Osteoblast (primary cell): ENCODE results near the gene RASAL2. TPM values are rescaled to one million over a fixed set of nuclear protein-coding genes. Genes with fewer than 3 reads are reported as not detected.

ENCODE experiments used
- DNase-seq: peaks from one replicate; pipeline ENCODE4 v3.0.0; 2011; ENCODE audit warnings: low spot score, mixed read lengths; ENCODE audit not compliant: insufficient read length; ENCODE audit errors: missing footprints
- H2AFZ ChIP-seq: 2 replicates; pipeline ENCODE4 v1.6.0; 2011; ENCODE audit warnings: mild to moderate bottlenecking, low read length
- H3K27ac ChIP-seq: 2 replicates; pipeline ENCODE4 v1.5.1; 2011; ENCODE audit warnings: mild to moderate bottlenecking, low read depth, low read length, moderate library complexity
- H3K27me3 ChIP-seq: 2 replicates; pipeline ENCODE4 v1.6.0; 2012; ENCODE audit warnings: mild to moderate bottlenecking, control low read depth, inconsistent platforms, low read length, moderate library complexity; ENCODE audit not compliant: insufficient read depth
- H3K36me3 ChIP-seq: 2 replicates; pipeline ENCODE4 v1.5.1; 2011; ENCODE audit warnings: mild to moderate bottlenecking, low read length, control low read depth, moderate library complexity; ENCODE audit not compliant: insufficient read depth
- H3K4me1 ChIP-seq: 2 replicates; pipeline ENCODE4 v1.5.1; 2011; ENCODE audit warnings: mild to moderate bottlenecking, low read length, control low read depth, moderate library complexity; ENCODE audit not compliant: insufficient read depth
- H3K4me2 ChIP-seq: 2 replicates; pipeline ENCODE4 v1.6.0; 2011; ENCODE audit warnings: mild to moderate bottlenecking, low read length; ENCODE audit not compliant: insufficient read depth
- H3K4me3 ChIP-seq: fragments of 200-600 bp; sonication (generic); 3 replicates; pipeline ENCODE4 v1.5.1; 2012; ENCODE audit warnings: mild to moderate bottlenecking, low read length, inconsistent platforms; ENCODE audit not compliant: insufficient read depth
- H3K79me2 ChIP-seq: 2 replicates; pipeline ENCODE4 v1.6.0; 2012; ENCODE audit warnings: mild to moderate bottlenecking, low read length, control low read depth, inconsistent platforms; ENCODE audit not compliant: insufficient read depth
- H3K9me3 ChIP-seq: 2 replicates; pipeline ENCODE4 v1.5.1; 2011; ENCODE audit warnings: low read depth, low read length, control low read depth
- H4K20me1 ChIP-seq: 2 replicates; pipeline ENCODE4 v1.6.0; 2012; ENCODE audit warnings: mild to moderate bottlenecking, low read length, control low read depth; ENCODE audit not compliant: insufficient read depth
- CTCF ChIP-seq: IDR thresholded peaks from 2 replicates; pipeline ENCODE4 v1.5.1; 2011; ENCODE audit warnings: mild to moderate bottlenecking, low read depth, low read length, moderate library complexity; ENCODE audit errors: extremely low read depth
- total RNA-seq: library from RNA; depleted of rRNA; stranded (reverse); fragments of >200 nt; gene quantifications from 2 replicates; pipeline ENCODE4 v1.2.3, GENCODE V29; 2012

RASAL2 gene
- total RNA-seq, 1 donor, result 59.4 TPM

DNA sequence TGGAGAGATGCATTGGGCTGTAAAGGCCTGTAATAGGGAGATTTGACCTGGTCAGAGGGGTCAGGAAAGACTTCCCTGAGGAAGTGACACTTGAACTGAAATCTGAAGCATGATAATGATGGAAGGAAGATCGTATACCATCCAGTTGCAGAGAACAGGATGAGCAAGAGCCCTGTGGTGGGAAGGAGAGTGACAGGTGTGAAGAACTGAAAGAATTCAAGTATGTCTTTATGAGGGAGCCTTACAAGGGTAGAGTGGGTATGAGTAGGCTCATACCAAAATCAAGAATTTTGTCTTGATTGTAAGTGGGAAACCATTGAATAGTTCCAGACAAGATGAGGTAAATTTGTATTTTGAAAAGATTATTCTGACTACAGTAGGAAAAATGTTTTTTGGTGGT is 129.4 kb downstream of the RASAL2 start:
- DNase-seq, result no peak
- no peaks in the 10 kb centered on the region for H3K9me3 ChIP-seq
- H3K4me1 ChIP-seq, result peaks cover 7% of the 10 kb centered on the region
- peaks cover 8% of the 10 kb centered on the region for H4K20me1 ChIP-seq
- H3K27ac ChIP-seq, result no peak overlapping the region
- no peak overlapping the region for H3K4me3 ChIP-seq
- H3K27me3 ChIP-seq, result no peaks in the 10 kb centered on the region
- TF ChIP-seq CTCF, result no peak
- H3K36me3 ChIP-seq, result no peaks in the 10 kb centered on the region
- H2AFZ ChIP-seq, result no peak overlapping the region
- no peak overlapping the region for H3K4me2 ChIP-seq
- peaks cover 90% of the 10 kb centered on the region for H3K79me2 ChIP-seq

DNA sequence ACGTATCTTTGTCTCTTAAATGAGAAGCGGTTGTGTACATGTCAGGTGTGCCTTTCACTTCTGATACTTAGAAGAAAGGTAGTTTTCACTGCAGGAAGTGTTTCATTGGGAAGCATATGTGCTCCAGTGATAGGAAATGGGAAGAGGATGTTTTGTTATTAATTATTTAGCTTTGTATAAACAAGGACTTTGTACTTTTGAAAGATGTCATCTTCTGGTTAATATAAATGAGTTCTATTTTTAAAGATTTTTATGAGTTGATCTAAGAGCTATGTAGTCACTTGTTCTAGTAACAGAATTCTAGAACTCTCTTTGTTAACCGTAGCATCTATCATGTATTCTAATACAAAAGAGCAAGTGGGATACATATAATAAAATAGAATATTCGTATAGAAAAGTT is 130.5 kb downstream of the RASAL2 start:
- peaks cover 8% of the 10 kb centered on the region for H4K20me1 ChIP-seq
- no peaks in the 10 kb centered on the region for H3K9me3 ChIP-seq
- no peaks in the 10 kb centered on the region for H3K36me3 ChIP-seq
- no peaks in the 10 kb centered on the region for H3K27me3 ChIP-seq
- peaks cover 89% of the 10 kb centered on the region for H3K79me2 ChIP-seq
- H2AFZ ChIP-seq, result no peak overlapping the region
- DNase-seq, result no peak
- no peak overlapping the region for H3K27ac ChIP-seq
- H3K4me1 ChIP-seq, result peaks cover 7% of the 10 kb centered on the region
- H3K4me2 ChIP-seq, result no peak overlapping the region
- TF ChIP-seq CTCF, result no peak
- no peak overlapping the region for H3K4me3 ChIP-seq

DNA sequence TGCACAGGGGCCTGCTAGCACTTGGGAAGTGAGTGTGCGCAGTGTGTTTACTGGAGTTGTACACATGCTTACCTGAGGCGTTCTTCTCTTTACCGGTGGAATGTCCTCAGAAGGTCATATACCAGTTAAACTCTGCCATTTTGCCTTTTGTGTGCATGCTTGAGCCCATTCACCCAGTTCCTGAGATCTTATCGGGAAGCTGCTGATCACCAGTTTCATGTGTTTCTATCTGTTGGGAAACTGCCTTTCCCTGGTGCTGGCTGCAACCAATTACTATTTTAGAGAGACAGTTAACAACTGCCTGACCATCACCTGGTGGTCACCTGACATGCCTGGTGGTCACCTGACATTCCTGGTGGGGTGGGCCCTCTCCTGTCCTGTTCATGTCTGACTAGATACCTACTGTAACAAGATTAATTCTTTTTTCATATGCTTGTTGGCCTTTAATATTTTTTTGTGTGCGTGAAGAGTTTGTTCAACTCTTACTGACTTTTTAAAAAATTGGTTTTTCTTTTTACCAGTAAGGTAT is 137.0 kb downstream of the RASAL2 start:
- no peak overlapping the region for H3K4me3 ChIP-seq
- H2AFZ ChIP-seq, result no peak overlapping the region
- no peaks in the 10 kb centered on the region for H3K27me3 ChIP-seq
- DNase-seq, result no peak
- no peaks in the 10 kb centered on the region for H3K9me3 ChIP-seq
- no peaks in the 10 kb centered on the region for H3K4me1 ChIP-seq
- H4K20me1 ChIP-seq, result no peaks in the 10 kb centered on the region
- H3K36me3 ChIP-seq, result no peaks in the 10 kb centered on the region
- no peak overlapping the region for H3K27ac ChIP-seq
- TF ChIP-seq CTCF, result no peak
- H3K4me2 ChIP-seq, result no peak overlapping the region
- H3K79me2 ChIP-seq, result peaks cover 87% of the 10 kb centered on the region

DNA sequence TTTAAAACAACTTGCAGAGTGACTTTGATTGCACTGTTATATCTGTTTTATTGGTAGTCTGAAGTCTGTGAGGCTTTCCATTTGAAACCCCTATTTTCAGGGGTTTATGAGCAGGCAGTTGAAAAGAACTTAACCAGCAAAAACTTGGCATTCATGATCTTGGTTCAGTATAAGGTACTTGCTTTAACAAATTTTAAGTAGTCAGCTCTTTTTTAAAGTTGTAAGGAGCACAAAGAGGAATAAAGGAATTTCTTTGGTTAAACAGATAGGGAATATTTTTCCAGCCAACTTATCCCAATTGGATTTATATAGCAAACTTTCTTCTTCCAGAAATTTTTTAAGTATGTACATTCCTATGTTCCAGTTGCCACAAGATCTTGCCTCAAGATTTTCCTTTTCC is 138.2 kb downstream of the RASAL2 start:
- Histone ChIP-seq H3K79me2 (peaks cover 84% of the 10 kb centered on the region), H3K4me2 (no peak overlapping the region), H3K4me1 (no peaks in the 10 kb centered on the region), H3K9me3 (no peaks in the 10 kb centered on the region), H2AFZ (no peak overlapping the region), H4K20me1 (no peaks in the 10 kb centered on the region), H3K27ac (no peak overlapping the region), H3K36me3 (no peaks in the 10 kb centered on the region), H3K4me3 (no peak overlapping the region), H3K27me3 (no peaks in the 10 kb centered on the region)
- DNase-seq, result no peak
- TF ChIP-seq CTCF, result no peak
